Subcutaneous adipose tissue (tissue), 4 donors: Measurements from ENCODE around the gene KLF1. TPM values are rescaled to one million over a fixed set of nuclear protein-coding genes. Genes with fewer than 3 reads are reported as not detected.

Source experiments
- total RNA-seq, 4 donors: library from RNA; depleted of rRNA; stranded (reverse); fragments of >200 nt; gene quantifications; one replicate each; pipeline ENCODE4 v1.1.0, GENCODE V29; 2016
- TF ChIP-seq, protein P1 (sequence below): fragments of 450-650 bp; IDR thresholded peaks from one replicate; pipeline ENCODE4 v1.5.1; 2016; ENCODE audit warnings: low read depth, mild to moderate bottlenecking, control low read depth, antibody characterized with exemption, moderate library complexity

KLF1 gene
- total RNA-seq: not detected

DNA sequence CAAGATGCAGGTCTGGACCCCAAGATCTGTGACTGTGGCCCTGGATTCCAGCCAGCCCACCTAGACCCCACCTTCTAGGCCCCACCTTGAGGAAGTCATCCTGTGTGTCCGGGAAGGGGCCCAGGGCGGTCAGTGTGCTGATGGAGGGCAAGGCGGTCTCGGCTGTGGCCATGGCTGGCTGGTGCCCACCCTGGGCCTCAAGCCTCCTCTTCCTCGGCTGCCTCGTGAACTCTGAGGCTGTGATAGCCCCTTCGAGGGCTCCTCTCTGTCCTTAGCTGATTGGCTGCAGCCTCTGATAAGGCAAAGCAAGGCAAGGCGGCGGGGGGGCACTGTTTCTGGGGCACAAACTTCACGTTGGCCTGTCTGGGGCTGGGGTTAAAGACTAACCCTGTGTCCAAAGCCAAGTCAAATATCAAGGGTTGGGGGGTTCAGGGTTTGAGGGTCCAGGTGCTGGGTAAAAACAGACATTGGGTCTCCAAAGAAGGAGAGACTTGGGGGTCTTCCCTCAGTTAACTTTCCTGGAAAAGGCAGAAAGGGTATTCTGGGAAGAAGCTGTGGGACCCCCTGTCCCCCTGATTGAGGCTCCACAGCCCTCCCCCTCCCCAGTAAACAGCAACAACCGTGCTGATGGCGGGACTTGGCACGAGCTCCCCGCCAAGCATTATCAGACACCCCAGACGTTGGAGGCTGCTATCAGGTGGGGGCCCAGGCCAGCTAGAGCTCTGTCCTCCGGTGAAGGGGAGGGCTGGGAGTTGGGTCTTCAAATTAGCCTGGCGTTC is at the start of gene KLF1:
Gene KLF1, minus strand, starts transcription at position 233 of the 779 bp plus-strand sequence. Its CDS starts 61 bp downstream, at position 172.
- TF ChIP-seq, protein P1, sequence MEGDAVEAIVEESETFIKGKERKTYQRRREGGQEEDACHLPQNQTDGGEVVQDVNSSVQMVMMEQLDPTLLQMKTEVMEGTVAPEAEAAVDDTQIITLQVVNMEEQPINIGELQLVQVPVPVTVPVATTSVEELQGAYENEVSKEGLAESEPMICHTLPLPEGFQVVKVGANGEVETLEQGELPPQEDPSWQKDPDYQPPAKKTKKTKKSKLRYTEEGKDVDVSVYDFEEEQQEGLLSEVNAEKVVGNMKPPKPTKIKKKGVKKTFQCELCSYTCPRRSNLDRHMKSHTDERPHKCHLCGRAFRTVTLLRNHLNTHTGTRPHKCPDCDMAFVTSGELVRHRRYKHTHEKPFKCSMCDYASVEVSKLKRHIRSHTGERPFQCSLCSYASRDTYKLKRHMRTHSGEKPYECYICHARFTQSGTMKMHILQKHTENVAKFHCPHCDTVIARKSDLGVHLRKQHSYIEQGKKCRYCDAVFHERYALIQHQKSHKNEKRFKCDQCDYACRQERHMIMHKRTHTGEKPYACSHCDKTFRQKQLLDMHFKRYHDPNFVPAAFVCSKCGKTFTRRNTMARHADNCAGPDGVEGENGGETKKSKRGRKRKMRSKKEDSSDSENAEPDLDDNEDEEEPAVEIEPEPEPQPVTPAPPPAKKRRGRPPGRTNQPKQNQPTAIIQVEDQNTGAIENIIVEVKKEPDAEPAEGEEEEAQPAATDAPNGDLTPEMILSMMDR: no peak

DNA sequence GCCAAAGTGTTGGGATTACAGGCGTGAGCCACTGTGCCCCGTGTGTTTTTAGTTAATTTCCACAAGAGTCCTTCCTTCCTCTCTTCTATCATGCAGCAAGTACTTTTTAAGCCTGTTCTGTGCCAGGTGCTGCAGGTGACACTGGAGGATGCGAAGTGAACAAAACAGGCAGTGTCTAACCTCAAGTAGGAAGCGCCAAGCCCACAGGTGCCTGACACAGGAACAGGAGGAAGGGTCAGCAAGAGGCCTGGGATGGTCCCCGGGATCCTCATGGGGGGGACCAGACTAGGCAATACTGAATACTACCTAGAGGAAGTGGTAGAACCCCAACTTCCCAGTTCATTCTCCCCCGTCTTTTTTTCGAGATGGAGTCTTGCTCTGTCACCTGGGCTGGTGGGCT is 49.6 kb upstream of the KLF1 start:
- TF ChIP-seq, protein P1: no peak

DNA sequence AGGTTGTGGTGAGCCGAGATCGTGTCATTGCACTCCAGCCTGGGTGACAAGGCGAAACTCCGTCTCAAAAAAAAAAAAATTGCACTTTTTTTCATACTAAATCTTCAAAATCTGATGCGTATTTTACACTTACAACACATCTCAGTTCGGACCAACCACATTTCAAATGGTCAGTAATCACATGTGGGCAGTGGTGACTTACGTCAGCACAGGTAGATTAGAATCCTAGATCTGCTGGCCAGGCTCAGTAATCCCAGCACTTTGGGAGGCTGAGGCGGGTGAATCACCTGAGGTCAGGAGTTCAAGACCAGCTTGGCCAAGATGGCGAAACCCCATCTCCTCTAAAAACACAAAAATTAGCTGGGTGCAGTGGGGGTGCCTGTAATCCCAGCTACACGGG is 48.1 kb upstream of the KLF1 start:
- TF ChIP-seq, protein P1: no peak

DNA sequence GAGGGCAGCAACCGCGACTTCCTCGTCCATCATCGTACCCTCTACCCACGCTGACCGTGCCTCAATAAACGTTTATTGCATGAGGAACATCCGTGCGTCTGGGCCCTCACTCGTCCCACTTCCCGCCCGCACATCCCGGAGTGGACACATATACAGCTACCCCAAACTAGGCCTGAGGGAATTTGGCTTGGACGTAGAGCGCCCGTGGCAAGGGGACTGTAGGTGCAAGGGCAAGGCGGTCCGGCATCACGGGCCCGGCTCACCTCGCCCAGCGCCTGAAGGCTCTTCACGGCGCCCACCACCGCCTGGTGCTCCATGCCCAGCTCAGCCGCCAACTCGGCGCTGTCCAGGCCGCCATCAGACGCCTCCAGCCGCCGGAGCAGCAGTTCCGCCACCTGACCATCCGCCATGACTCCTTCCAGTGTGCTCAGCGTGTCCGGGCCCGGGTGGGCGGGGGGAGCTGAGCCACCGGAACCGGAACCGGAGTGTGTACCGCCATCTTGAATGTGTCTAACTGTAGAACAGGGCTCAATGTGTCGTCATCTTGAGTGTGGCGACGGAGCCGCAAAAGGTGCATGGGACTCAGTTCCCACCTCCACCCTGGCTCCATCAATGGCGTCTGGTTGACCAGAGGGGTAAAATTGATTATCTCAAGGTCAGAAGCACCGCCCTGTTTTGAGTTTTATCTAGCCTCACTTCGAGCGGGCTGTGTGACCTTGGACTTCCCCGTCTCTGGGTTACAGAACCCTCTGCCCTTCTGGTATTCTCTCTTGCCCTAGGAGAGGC is 46.5 kb upstream of the KLF1 start, which contains the start of gene FARSA:
Gene FARSA, minus strand, starts transcription at position 425 of the 786 bp plus-strand sequence. Its CDS starts 15 bp downstream, at position 410.
- TF ChIP-seq, protein P1: no peak

DNA sequence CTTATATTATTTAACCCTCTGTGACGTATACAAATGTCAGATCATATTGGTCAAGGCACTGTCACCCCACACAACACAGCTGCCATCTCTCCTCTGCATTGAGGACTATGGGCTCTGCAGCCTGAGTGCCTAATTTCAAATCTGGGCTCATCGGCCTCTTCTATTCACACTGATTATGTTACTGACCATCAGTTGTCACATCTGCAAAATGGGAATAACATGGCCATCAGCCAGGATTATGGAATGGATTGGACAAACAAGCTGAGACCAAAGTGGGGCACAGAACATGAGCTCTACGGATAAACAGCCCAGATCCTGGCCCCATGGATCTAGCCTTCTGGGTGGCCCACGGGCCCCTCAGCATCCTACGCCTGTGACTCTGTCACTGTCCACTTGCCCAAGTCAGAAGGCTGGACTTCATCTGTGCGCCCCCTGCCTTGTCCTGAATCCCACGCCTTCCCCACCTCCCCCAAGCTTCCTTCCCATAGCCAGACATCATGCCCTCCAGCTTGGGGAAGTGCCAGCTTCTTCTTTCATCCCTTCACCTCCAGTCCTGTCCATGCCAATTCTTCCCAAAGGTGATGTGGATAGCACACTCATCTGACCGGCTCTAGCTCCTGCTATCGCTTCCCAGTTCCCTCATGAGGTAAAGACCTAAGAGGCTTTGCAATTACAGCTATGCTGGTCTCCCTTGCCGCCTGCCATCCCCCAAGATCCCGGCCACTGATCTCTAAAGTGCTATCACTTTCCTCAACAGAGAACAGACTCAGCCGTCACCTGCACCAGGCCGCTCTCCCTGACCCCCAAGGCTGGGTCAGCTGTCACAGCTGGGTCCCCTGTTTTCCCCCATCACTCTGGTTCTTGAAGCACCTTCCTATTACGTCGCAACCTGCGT is 45.6 kb upstream of the KLF1 start:
- TF ChIP-seq, protein P1: no peak

DNA sequence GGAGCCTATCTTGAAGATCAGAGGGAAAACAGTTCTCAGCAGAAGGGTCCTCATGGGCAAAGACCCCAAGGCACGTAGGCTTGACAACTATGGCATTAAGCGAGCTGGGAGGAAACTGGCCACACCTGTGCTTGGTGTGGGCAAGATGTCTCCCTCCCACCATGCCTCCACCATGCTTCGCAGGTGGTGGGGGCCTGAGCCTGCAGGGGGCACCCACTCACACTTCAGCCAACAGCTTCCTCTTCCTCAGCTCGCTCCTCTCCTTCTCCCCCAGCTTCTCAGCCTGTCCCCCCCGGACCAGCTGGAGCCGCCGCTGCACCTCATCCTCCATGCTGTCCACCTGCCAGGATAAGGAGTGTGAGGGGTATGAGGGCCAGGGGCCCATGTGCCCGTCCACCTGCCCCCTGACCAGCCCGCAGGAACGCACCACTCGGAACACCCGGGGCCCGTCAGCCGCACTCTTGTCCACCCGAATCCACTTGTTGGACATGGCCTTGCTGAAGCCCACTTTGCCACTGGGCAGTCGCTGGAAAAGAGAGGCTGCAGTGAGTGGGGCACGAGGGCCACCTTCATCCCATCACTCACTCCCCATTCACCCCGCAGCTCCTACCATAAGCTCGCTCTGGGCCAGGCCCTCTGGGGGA is 43.1 kb upstream of the KLF1 start:
- TF ChIP-seq, protein P1: no peak
